Neutrophil (primary cell): ENCODE measurements around the gene GNB4.

Source experiments
- H3K27ac ChIP-seq: fragments of 200-600 bp; sonication (generic); 2 replicates; pipeline ENCODE4 v1.5.1; 2016; ENCODE audit warnings: mild to moderate bottlenecking, moderate library complexity
- H3K27me3 ChIP-seq: fragments of 200-600 bp; sonication (generic); 2 replicates; pipeline ENCODE4 v1.6.0; 2016; ENCODE audit warnings: mild to moderate bottlenecking
- H3K36me3 ChIP-seq: fragments of 200-600 bp; sonication (generic); 2 replicates; pipeline ENCODE4 v1.5.1; 2017
- H3K4me1 ChIP-seq, 2 experiments: fragments of 200-600 bp in 1 of 2; sonication (generic) in 1 of 2; 1 replicate in 1 of 2; 2 replicates in 1 of 2; pipeline versions ENCODE4 v1.5.1 to v1.6.1; 2013 to 2016; ENCODE audit warnings: low read depth in 1 of 2, low read length in 1 of 2, mild to moderate bottlenecking in 1 of 2, moderate library complexity in 1 of 2; ENCODE audit not compliant: control insufficient read depth in 1 of 2, insufficient read depth in 1 of 2
- H3K4me3 ChIP-seq, 2 experiments: fragments of 200-600 bp in 1 of 2; sonication (generic) in 1 of 2; 1 replicate in 1 of 2; 2 replicates in 1 of 2; pipeline ENCODE4 v1.5.1; 2013 to 2016; ENCODE audit warnings: low read depth in 1 of 2, low read length in 1 of 2, mild to moderate bottlenecking in 1 of 2, moderate library complexity in 1 of 2
- H3K9me3 ChIP-seq: fragments of 200-600 bp; sonication (generic); 2 replicates; pipeline ENCODE4 v1.5.1; 2016
- CTCF ChIP-seq: fragments of 200-600 bp; sonication (generic); IDR thresholded peaks from 2 replicates; pipeline ENCODE4 v1.5.1; 2016; ENCODE audit warnings: antibody characterized with exemption

Gene GNB4

GRCh38 chr3:179438841-179439240, 12.4 kb downstream of the GNB4 start:
- Histone ChIP-seq H3K27me3 (no peaks in the 10 kb centered on the region), H3K9me3 (no peaks in the 10 kb centered on the region), H3K4me1 (peaks cover 35 to 45% of the 10 kb centered on the region in 2 experiments), H3K36me3 (no peaks in the 10 kb centered on the region), H3K4me3 (no peak overlapping the region), H3K27ac (peak overlapping the region; percentile 73)
- TF ChIP-seq CTCF, result no peak

DNA sequence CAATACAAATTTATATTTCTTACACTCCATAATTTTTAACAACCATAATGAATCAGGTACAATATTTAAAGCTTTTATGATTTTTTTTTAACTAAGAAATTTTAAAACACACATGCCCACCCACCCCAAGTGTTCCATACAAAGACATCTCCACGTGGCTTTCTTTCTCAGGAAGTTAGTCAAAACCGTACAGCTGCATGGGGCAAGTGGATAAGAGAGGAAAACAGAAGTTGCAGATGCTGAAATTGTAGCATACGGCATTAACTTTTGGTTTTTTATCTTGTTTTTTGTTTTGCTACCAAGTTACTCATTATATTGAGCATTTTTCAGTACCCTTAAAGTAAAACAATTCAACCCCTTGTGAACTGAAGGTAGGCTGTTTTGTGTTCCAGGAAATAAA, 14.8 kb downstream of the GNB4 start:
- no peak overlapping the region for H3K4me3 ChIP-seq
- no peaks in the 10 kb centered on the region for H3K36me3 ChIP-seq
- peaks cover 53 to 59% of the 10 kb centered on the region in 2 experiments for H3K4me1 ChIP-seq
- no peak for TF ChIP-seq CTCF
- H3K27me3 ChIP-seq, result no peaks in the 10 kb centered on the region
- H3K9me3 ChIP-seq, result no peaks in the 10 kb centered on the region
- H3K27ac ChIP-seq, result peak overlapping the region; percentile 73

GRCh38 chr3:179432451-179432850, 18.8 kb downstream of the GNB4 start:
- peak overlapping the region; percentile 72 for H3K27ac ChIP-seq
- no peaks in the 10 kb centered on the region for H3K9me3 ChIP-seq
- no peaks in the 10 kb centered on the region for H3K36me3 ChIP-seq
- H3K27me3 ChIP-seq, result no peaks in the 10 kb centered on the region
- peaks cover 38 to 40% of the 10 kb centered on the region in 2 experiments for H3K4me1 ChIP-seq
- TF ChIP-seq CTCF, result no peak
- H3K4me3 ChIP-seq, result no peak overlapping the region

DNA sequence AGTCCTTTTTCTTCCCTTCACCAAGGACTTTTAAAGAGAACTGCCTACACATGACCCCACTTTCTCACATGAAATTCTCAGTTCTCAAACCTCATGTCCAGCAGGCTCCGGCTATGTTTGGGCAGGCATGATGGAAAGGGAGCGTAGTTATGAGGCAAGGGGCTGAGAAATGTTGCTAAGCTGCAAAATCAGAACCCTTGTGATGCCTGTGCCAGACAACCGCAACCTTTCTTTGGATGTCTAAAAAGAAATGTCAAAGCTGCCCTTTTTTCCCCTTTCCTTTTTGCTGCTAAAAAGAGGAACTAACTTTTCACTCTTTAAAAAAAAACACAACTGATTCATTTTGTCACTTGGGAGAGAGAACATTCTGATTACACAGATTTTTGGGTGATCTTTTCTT, 19.2 kb downstream of the GNB4 start:
- Histone ChIP-seq H3K27me3 (no peaks in the 10 kb centered on the region), H3K4me1 (peaks cover 34 to 36% of the 10 kb centered on the region in 2 experiments), H3K4me3 (peak overlapping the region; percentile 15 to 38), H3K27ac (peak overlapping the region; percentile 72), H3K9me3 (no peaks in the 10 kb centered on the region), H3K36me3 (no peaks in the 10 kb centered on the region)
- no peak for TF ChIP-seq CTCF

DNA sequence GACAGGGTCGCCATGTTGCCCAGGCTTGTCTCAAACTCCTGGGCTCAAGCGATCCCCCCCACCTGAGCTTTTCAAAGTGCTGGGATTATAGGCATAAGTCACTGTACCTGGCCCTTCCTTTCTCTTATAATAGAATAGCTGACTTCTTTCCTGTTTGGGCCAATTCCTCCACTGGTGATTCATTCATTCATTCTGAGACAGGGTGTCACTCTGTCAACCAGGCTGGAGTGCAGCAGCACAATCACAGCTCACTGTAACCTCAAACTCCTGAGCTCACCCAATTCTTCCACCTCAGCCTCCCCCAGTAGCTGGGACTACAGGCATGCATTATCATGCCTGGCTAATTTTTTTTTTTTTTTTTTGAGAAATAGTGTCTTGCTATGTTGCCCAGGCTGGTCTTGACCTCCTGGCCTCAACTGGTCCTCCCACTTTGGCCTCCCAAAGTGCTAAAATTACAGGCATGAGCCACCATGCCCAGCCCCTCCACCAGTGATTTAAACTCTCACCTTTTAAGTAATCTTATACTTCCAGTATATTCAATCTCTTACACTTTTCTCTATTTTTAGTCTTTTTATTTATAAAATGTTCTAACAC, 20.9 kb downstream of the GNB4 start:
- Histone ChIP-seq H3K36me3 (peaks cover 9% of the 10 kb centered on the region), H3K27me3 (no peaks in the 10 kb centered on the region), H3K4me1 (peaks cover 20 to 30% of the 10 kb centered on the region in 2 experiments), H3K27ac (no peak overlapping the region), H3K4me3 (no peak overlapping the region), H3K9me3 (no peaks in the 10 kb centered on the region)
- no peak for TF ChIP-seq CTCF
